GM12872 (cell line): Measurements from ENCODE around the gene POLR2C.

Experiments used
- CTCF ChIP-seq: IDR thresholded peaks from 3 replicates; pipeline ENCODE4 v1.5.1; 2011; ENCODE audit warnings: low read depth, mild to moderate bottlenecking, low read length, moderate library complexity; ENCODE audit not compliant: insufficient read depth

The POLR2C gene

GRCh38 chr16:57472665-57473060 lies 10.2 kb downstream of the POLR2C start:
- TF ChIP-seq CTCF = no peak

- TF ChIP-seq CTCF = no peak
These were observed 10.8 kb downstream of the POLR2C start for GRCh38 chr16:57473176-57473840.

- no peak for TF ChIP-seq CTCF
These were observed 11.4 kb downstream of the POLR2C start for GRCh38 chr16:57473906-57474305.

- no peak for TF ChIP-seq CTCF
These were observed 12.5 kb downstream of the POLR2C start for GRCh38 chr16:57474671-57475661.

GRCh38 chr16:57475711-57476339 lies 13.3 kb downstream of the POLR2C start:
- peak; percentile 69 for TF ChIP-seq CTCF

GRCh38 chr16:57476546-57477410 lies 14.3 kb downstream of the POLR2C start:
- no peak for TF ChIP-seq CTCF
